ENCODE data around the gene TANGO6.

The TANGO6 gene

DNA sequence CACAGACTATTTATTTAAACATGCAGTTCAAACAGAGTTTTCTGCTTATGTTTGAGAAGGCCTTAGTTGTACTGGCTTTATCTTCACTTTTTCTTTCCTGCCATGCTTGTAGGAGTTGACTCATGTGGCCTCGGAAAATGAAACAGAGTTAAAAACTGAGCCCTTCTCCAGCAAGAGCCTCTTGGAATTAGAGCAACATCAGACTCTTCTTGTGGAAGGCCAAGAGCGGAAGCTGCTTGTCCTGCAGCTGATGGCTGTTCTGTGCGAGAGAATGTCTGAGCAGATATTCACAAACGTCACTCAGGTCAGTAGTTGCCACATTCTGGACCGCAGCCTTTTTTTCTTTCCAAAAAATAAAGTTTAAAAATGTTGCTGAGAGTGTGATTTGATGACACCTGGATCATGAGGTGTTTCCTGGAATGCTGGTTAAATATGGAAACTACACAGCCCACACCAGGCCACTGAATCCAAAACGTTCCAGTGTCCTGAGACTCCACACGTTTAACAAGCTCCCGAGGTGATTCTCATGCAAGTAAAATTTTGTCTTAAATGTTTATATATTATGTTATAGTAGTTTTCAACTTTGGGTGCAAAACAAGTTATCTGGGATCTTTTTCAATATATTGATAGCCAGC is 65.9 kb downstream of the TANGO6 start:
- no peaks in the 10 kb centered on the region for H3K27me3 ChIP-seq (ENCODE audit: insufficient read depth, insufficient read length)
- H3K4me1 ChIP-seq (ENCODE audit: insufficient read depth, insufficient read length), result no peaks in the 10 kb centered on the region
- H3K4me3 ChIP-seq (ENCODE audit: insufficient read length, low read depth), result no peak overlapping the region
- H3K36me3 ChIP-seq (ENCODE audit: insufficient read depth, insufficient read length, low read length), result peaks cover 26% of the 10 kb centered on the region
- no peaks in the 10 kb centered on the region for H3K9me3 ChIP-seq (ENCODE audit: insufficient read depth, low read length)
- TF ChIP-seq YY1 (IDR thresholded peaks at IDR 0.05; ENCODE audit: insufficient read depth, insufficient read length), result no peak
- no peak for TF ChIP-seq SUZ12 (IDR thresholded peaks at IDR 0.05; ENCODE audit: extremely low read depth, insufficient read depth, insufficient read length)
- TF ChIP-seq ZNF274 (IDR thresholded peaks at IDR 0.05; ENCODE audit: low read depth, low read length), result no peak
- H3K9ac ChIP-seq (ENCODE audit: insufficient read length, low read depth), result no peak overlapping the region
- DNase-seq (ENCODE audit: low read depth, low spot score), result no peak

GRCh38 chr16:68910051-68910450 is 66.7 kb downstream of the TANGO6 start:
- no peak for DNase-seq (ENCODE audit: low read depth, low spot score)
- H3K36me3 ChIP-seq (ENCODE audit: insufficient read depth, insufficient read length, low read length), result peaks cover 23% of the 10 kb centered on the region
- no peak for TF ChIP-seq ZNF274 (IDR thresholded peaks at IDR 0.05; ENCODE audit: low read depth, low read length)
- TF ChIP-seq SUZ12 (IDR thresholded peaks at IDR 0.05; ENCODE audit: extremely low read depth, insufficient read depth, insufficient read length), result no peak
- TF ChIP-seq YY1 (IDR thresholded peaks at IDR 0.05; ENCODE audit: insufficient read depth, insufficient read length), result no peak
- no peaks in the 10 kb centered on the region for H3K27me3 ChIP-seq (ENCODE audit: insufficient read depth, insufficient read length)
- H3K4me3 ChIP-seq (ENCODE audit: insufficient read length, low read depth), result no peak overlapping the region
- H3K9ac ChIP-seq (ENCODE audit: insufficient read length, low read depth), result no peak overlapping the region
- H3K9me3 ChIP-seq (ENCODE audit: insufficient read depth, low read length), result no peaks in the 10 kb centered on the region
- no peaks in the 10 kb centered on the region for H3K4me1 ChIP-seq (ENCODE audit: insufficient read depth, insufficient read length)

DNA sequence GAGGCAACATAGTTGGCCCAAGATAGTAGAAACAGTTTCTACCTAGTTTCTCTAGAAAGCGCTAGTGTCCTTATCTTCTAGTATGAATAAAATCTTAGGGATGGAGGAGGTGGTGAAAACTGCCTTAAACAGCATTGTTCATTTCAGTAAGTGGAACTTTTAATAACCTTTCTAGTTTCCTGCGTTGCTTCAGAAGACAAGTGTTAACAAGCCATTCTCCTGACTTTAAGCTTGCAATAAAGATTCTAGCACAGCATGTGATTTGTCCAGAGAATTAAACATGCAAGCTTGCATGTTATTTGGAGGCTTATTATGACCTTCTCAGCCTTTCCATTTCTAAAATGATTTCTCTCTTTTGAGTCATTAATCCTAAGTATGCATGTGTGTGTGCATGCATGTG is 72.3 kb downstream of the TANGO6 start:
- no peak for DNase-seq (ENCODE audit: low read depth, low spot score)
- no peak for TF ChIP-seq ZNF274 (IDR thresholded peaks at IDR 0.05; ENCODE audit: low read depth, low read length)
- no peak for TF ChIP-seq SUZ12 (IDR thresholded peaks at IDR 0.05; ENCODE audit: extremely low read depth, insufficient read depth, insufficient read length)
- no peak for TF ChIP-seq YY1 (IDR thresholded peaks at IDR 0.05; ENCODE audit: insufficient read depth, insufficient read length)
- no peaks in the 10 kb centered on the region for H3K9me3 ChIP-seq (ENCODE audit: insufficient read depth, low read length)
- H3K4me1 ChIP-seq (ENCODE audit: insufficient read depth, insufficient read length), result no peaks in the 10 kb centered on the region
- peaks cover 29% of the 10 kb centered on the region for H3K36me3 ChIP-seq (ENCODE audit: insufficient read depth, insufficient read length, low read length)
- H3K4me3 ChIP-seq (ENCODE audit: insufficient read length, low read depth), result no peak overlapping the region
- H3K9ac ChIP-seq (ENCODE audit: insufficient read length, low read depth), result no peak overlapping the region
- H3K27me3 ChIP-seq (ENCODE audit: insufficient read depth, insufficient read length), result no peaks in the 10 kb centered on the region

GRCh38 chr16:68917541-68917940 is 74.2 kb downstream of the TANGO6 start:
- H3K4me3 ChIP-seq (ENCODE audit: insufficient read length, low read depth), result no peak overlapping the region
- TF ChIP-seq ZNF274 (IDR thresholded peaks at IDR 0.05; ENCODE audit: low read depth, low read length) (no peak), SUZ12 (IDR thresholded peaks at IDR 0.05; ENCODE audit: extremely low read depth, insufficient read depth, insufficient read length) (no peak), YY1 (IDR thresholded peaks at IDR 0.05; ENCODE audit: insufficient read depth, insufficient read length) (no peak)
- no peaks in the 10 kb centered on the region for H3K9me3 ChIP-seq (ENCODE audit: insufficient read depth, low read length)
- H3K4me1 ChIP-seq (ENCODE audit: insufficient read depth, insufficient read length), result no peaks in the 10 kb centered on the region
- H3K27me3 ChIP-seq (ENCODE audit: insufficient read depth, insufficient read length), result no peaks in the 10 kb centered on the region
- peaks cover 32% of the 10 kb centered on the region for H3K36me3 ChIP-seq (ENCODE audit: insufficient read depth, insufficient read length, low read length)
- no peak overlapping the region for H3K9ac ChIP-seq (ENCODE audit: insufficient read length, low read depth)
- DNase-seq (ENCODE audit: low read depth, low spot score), result no peak

DNA sequence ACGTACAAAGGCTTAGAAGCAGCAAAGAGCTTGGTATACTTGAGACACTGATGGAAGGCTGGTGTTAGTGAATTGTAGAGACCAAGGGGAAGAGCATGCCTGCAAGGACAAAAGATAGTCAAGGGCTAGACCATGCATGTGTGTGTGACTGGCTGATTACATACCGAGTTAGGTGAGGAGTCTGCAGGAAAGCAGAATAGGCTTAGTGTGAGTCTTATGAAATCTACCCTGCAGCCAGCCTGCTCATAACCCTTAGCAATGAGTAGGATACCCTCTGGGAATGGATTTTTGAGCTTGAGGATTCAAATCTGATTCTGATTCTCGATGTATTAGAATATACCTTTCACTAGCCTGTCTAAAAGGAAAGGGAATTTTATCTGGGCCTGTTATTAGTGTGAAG is 77.0 kb downstream of the TANGO6 start:
- no peak overlapping the region for H3K9ac ChIP-seq (ENCODE audit: insufficient read length, low read depth)
- no peak for DNase-seq (ENCODE audit: low read depth, low spot score)
- H3K27me3 ChIP-seq (ENCODE audit: insufficient read depth, insufficient read length), result no peaks in the 10 kb centered on the region
- H3K4me1 ChIP-seq (ENCODE audit: insufficient read depth, insufficient read length), result no peaks in the 10 kb centered on the region
- TF ChIP-seq SUZ12 (IDR thresholded peaks at IDR 0.05; ENCODE audit: extremely low read depth, insufficient read depth, insufficient read length) (no peak), YY1 (IDR thresholded peaks at IDR 0.05; ENCODE audit: insufficient read depth, insufficient read length) (no peak), ZNF274 (IDR thresholded peaks at IDR 0.05; ENCODE audit: low read depth, low read length) (no peak)
- H3K36me3 ChIP-seq (ENCODE audit: insufficient read depth, insufficient read length, low read length), result peaks cover 33% of the 10 kb centered on the region
- H3K4me3 ChIP-seq (ENCODE audit: insufficient read length, low read depth), result no peak overlapping the region
- no peaks in the 10 kb centered on the region for H3K9me3 ChIP-seq (ENCODE audit: insufficient read depth, low read length)

GRCh38 chr16:68921637-68922036 is 78.3 kb downstream of the TANGO6 start:
- Histone ChIP-seq H3K27me3 (ENCODE audit: insufficient read depth, insufficient read length) (no peaks in the 10 kb centered on the region), H3K4me3 (ENCODE audit: insufficient read length, low read depth) (no peak overlapping the region), H3K36me3 (ENCODE audit: insufficient read depth, insufficient read length, low read length) (peaks cover 33% of the 10 kb centered on the region), H3K9ac (ENCODE audit: insufficient read length, low read depth) (no peak overlapping the region), H3K9me3 (ENCODE audit: insufficient read depth, low read length) (no peaks in the 10 kb centered on the region), H3K4me1 (ENCODE audit: insufficient read depth, insufficient read length) (no peaks in the 10 kb centered on the region)
- DNase-seq (ENCODE audit: low read depth, low spot score), result no peak
- TF ChIP-seq SUZ12 (IDR thresholded peaks at IDR 0.05; ENCODE audit: extremely low read depth, insufficient read depth, insufficient read length), result no peak

DNA sequence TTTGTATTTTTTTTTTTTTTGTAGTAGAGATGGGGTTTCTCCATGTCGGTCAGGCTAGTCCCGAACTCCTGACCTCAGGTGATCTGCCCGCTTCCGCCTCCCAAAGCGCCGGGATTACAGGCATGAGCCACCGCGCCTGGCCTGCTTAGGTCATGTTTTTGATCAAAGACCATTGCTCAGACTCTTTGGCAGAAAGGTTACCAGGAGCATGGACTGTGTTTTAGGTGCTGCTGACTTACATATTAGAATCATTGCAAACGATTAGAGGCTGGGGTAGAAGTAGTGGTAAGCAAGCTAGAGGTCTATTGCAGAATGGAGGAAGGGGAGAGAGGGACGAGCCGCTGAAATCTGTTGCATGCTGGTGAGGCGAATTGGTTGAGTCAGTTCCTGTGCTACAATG is 79.8 kb downstream of the TANGO6 start:
- Histone ChIP-seq H3K36me3 (ENCODE audit: insufficient read depth, insufficient read length, low read length) (peaks cover 41% of the 10 kb centered on the region), H3K9ac (ENCODE audit: insufficient read length, low read depth) (no peak overlapping the region)
- TF ChIP-seq YY1 (IDR thresholded peaks at IDR 0.05; ENCODE audit: insufficient read depth, insufficient read length) (no peak), SUZ12 (IDR thresholded peaks at IDR 0.05; ENCODE audit: extremely low read depth, insufficient read depth, insufficient read length) (no peak), ZNF274 (IDR thresholded peaks at IDR 0.05; ENCODE audit: low read depth, low read length) (no peak)

More for the DNA sequence above, 79.8 kb downstream of the TANGO6 start:
- Histone ChIP-seq H3K4me1 (ENCODE audit: insufficient read depth, insufficient read length) (no peaks in the 10 kb centered on the region), H3K9me3 (ENCODE audit: insufficient read depth, low read length) (no peaks in the 10 kb centered on the region), H3K27me3 (ENCODE audit: insufficient read depth, insufficient read length) (no peaks in the 10 kb centered on the region), H3K4me3 (ENCODE audit: insufficient read length, low read depth) (no peak overlapping the region)
- DNase-seq (ENCODE audit: low read depth, low spot score), result no peak

Data from NT2/D1 (cell line).